ENCODE results near the gene PBRM1. TPM values are rescaled to one million over a fixed set of nuclear protein-coding genes. Genes with fewer than 3 reads are reported as not detected.

The PBRM1 gene
- total and polyA plus RNA-seq, 2 donors (not counting 1 experiment from before 2014, with no cell fraction given) = 16.8 to 85.9 TPM

DNA sequence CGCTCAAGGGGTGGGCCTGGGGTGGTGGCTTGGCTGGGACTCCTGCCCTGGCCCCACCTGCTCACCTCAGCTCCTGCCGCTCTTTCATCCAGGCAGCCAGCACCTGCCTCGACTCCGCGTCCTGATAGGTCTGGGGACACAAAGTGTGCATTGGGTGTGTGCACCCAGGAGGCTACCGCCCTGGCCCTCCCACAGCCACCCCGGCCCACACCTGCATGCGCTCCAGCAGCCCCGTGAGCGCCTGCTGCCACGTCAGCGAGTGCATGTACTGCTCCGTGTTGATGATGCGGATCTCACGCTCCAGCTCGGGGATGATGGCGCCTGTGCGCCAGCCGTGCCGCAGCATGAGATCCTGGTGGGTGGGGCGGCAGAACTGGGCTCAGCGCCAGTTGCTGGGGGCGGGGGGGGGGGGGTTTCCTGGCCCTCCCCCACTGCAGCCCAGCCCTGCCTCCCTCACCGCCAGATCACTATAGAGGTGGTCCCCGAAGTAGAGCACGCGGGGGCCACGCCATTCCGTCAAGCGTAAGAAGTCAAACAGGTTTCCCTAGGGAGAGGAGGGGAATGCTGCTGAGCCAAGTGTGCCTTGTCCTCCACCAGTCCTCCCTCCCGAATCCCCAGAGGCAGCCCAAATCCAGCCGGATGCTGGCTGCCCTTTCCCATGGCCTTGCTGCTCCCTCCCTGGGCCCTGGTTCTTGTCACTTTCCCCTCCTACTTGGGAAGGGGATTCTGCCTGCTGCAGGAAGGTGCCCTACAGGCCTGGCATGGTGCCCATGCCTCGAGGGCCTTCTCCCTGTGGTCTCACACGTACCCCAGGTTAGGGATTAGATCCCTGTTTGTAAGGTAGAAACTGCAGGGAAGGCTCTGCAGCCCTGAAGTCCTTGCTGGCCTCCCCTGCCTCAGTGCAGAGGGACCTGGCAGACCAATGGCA is 160.7 kb downstream of the PBRM1 start:
- Histone ChIP-seq H2AFZ (ENCODE audit: insufficient read depth, low read depth, low read length, poor library complexity, severe bottlenecking) (no peak overlapping the region), H3K4me2 (replicated peaks; ENCODE audit: low read depth, low read length, poor library complexity, severe bottlenecking) (no peak overlapping the region), H4K20me1 (ENCODE audit: control insufficient read depth, insufficient read depth, low read length, poor library complexity, severe bottlenecking) (no peaks in the 10 kb centered on the region), H3K36me3 (replicated peaks in 1 of 2; ENCODE audit: control extremely low read depth in 1 of 2, control insufficient read depth in 1 of 2, extremely low read depth in 1 of 2, insufficient read depth in 2 of 2, low read length in 1 of 2) (no peaks in the 10 kb centered on the region), H3K4me3 (ENCODE audit: control extremely low read depth in 1 of 5, extremely low read depth in 1 of 5, insufficient read depth in 1 of 5, low read depth in 2 of 5, low read length in 4 of 5) (no peak overlapping the region), H3K9me3 (ENCODE audit: control extremely low read depth in 1 of 3, control insufficient read depth in 2 of 3, insufficient read depth in 1 of 3, low read length in 2 of 3) (no peaks in the 10 kb centered on the region), H3K79me2 (ENCODE audit: control insufficient read depth, insufficient read depth, low read length) (no peaks in the 10 kb centered on the region), H3K27me3 (replicated peaks in 1 of 4; ENCODE audit: control extremely low read depth in 1 of 4, control insufficient read depth in 3 of 4, insufficient read depth in 4 of 4, low read length in 3 of 4) (no peaks in the 10 kb centered on the region), H3K4me1 (ENCODE audit: control insufficient read depth in 2 of 2, insufficient read depth in 2 of 2, low read length in 2 of 2) (no peaks in the 10 kb centered on the region), H3K9ac (ENCODE audit: low read length) (no peak overlapping the region), H3K27ac (ENCODE audit: low read length in 2 of 2) (no peak overlapping the region)
- TF ChIP-seq EZH2 (IDR thresholded peaks at IDR 0.05; ENCODE audit: borderline replicate concordance, insufficient read depth, low read depth, low read length, poor library complexity, severe bottlenecking) = no peak
- TF ChIP-seq, protein P1, sequence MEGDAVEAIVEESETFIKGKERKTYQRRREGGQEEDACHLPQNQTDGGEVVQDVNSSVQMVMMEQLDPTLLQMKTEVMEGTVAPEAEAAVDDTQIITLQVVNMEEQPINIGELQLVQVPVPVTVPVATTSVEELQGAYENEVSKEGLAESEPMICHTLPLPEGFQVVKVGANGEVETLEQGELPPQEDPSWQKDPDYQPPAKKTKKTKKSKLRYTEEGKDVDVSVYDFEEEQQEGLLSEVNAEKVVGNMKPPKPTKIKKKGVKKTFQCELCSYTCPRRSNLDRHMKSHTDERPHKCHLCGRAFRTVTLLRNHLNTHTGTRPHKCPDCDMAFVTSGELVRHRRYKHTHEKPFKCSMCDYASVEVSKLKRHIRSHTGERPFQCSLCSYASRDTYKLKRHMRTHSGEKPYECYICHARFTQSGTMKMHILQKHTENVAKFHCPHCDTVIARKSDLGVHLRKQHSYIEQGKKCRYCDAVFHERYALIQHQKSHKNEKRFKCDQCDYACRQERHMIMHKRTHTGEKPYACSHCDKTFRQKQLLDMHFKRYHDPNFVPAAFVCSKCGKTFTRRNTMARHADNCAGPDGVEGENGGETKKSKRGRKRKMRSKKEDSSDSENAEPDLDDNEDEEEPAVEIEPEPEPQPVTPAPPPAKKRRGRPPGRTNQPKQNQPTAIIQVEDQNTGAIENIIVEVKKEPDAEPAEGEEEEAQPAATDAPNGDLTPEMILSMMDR (IDR thresholded peaks at IDR 0.05) = no peak
- intact Hi-C loops (cut with micrococcal nuclease) = no loop called here
- no peaks in the 10 kb centered on the region for H3K4me1 Mint-ChIP-seq
- DNase-seq = no peak
- no peaks in the 10 kb centered on the region for H3K9me3 Mint-ChIP-seq (ENCODE audit: insufficient read depth)
- ATAC-seq (ENCODE audit: low read depth) = no peak
- POLR2A ChIA-PET = no interaction called here
- no peak overlapping the region for H3K27ac Mint-ChIP-seq
- WGBS (ENCODE audit: insufficient coverage) = 96% methylated on average over 21 of the region's 34 CpGs
- no peak overlapping the region for H3K4me3 Mint-ChIP-seq
- no peaks in the 10 kb centered on the region for H3K27me3 Mint-ChIP-seq
- CTCF ChIA-PET = no interaction called here

GRCh38 chr3:52524258-52524751 is 161.4 kb downstream of the PBRM1 start:
- H3K4me3 Mint-ChIP-seq = no peak overlapping the region
- no peaks in the 10 kb centered on the region for H3K27me3 Mint-ChIP-seq
- intact Hi-C loops (cut with micrococcal nuclease) = no loop called here
- H3K4me1 Mint-ChIP-seq = no peaks in the 10 kb centered on the region
- Histone ChIP-seq H2AFZ (ENCODE audit: insufficient read depth, low read depth, low read length, poor library complexity, severe bottlenecking) (no peak overlapping the region), H3K79me2 (ENCODE audit: control insufficient read depth, insufficient read depth, low read length) (no peaks in the 10 kb centered on the region), H3K36me3 (replicated peaks in 1 of 2; ENCODE audit: control extremely low read depth in 1 of 2, control insufficient read depth in 1 of 2, extremely low read depth in 1 of 2, insufficient read depth in 2 of 2, low read length in 1 of 2) (no peaks in the 10 kb centered on the region), H3K27me3 (replicated peaks in 1 of 4; ENCODE audit: control extremely low read depth in 1 of 4, control insufficient read depth in 3 of 4, insufficient read depth in 4 of 4, low read length in 3 of 4) (no peaks in the 10 kb centered on the region), H3K9me3 (ENCODE audit: control extremely low read depth in 1 of 3, control insufficient read depth in 2 of 3, insufficient read depth in 1 of 3, low read length in 2 of 3) (no peaks in the 10 kb centered on the region), H3K4me1 (ENCODE audit: control insufficient read depth in 2 of 2, insufficient read depth in 2 of 2, low read length in 2 of 2) (no peaks in the 10 kb centered on the region), H3K27ac (ENCODE audit: low read length in 2 of 2) (no peak overlapping the region), H3K9ac (ENCODE audit: low read length) (no peak overlapping the region), H4K20me1 (ENCODE audit: control insufficient read depth, insufficient read depth, low read length, poor library complexity, severe bottlenecking) (no peaks in the 10 kb centered on the region), H3K4me2 (replicated peaks; ENCODE audit: low read depth, low read length, poor library complexity, severe bottlenecking) (no peak overlapping the region), H3K4me3 (ENCODE audit: control extremely low read depth in 1 of 5, extremely low read depth in 1 of 5, insufficient read depth in 1 of 5, low read depth in 2 of 5, low read length in 4 of 5) (no peak overlapping the region)
- H3K9me3 Mint-ChIP-seq (ENCODE audit: insufficient read depth) = no peaks in the 10 kb centered on the region
- DNase-seq = no peak
- TF ChIP-seq, protein P1 (IDR thresholded peaks at IDR 0.05) = no peak
- TF ChIP-seq EZH2 (IDR thresholded peaks at IDR 0.05; ENCODE audit: borderline replicate concordance, insufficient read depth, low read depth, low read length, poor library complexity, severe bottlenecking) = no peak
- H3K27ac Mint-ChIP-seq = no peak overlapping the region
- WGBS (ENCODE audit: insufficient coverage) = 96% methylated on average over 17 of the region's 18 CpGs
- no peak for ATAC-seq (ENCODE audit: low read depth)
- CTCF ChIA-PET = no interaction called here
- POLR2A ChIA-PET = no interaction called here
